NCI-H774 (cell line): ENCODE measurements around the gene GRIFIN.

Experiments
- DNase-seq: peaks from one replicate; lab custom pipeline; 2025; lab: John Stamatoyannopoulos, UW

Gene GRIFIN

GRCh38 chr7:2476298-2476697 lies at the start of gene GRIFIN:
GRIFIN (minus strand) TSS chr7:2476398; CDS start chr7:2476383, 15 bp downstream.
- DNase-seq, result no peak

- peak; percentile 49 for DNase-seq
Measured at GRCh38 chr7:2524808-2525657, 48.8 kb upstream of the GRIFIN start.

GRCh38 chr7:2523941-2524807 lies 48.0 kb upstream of the GRIFIN start:
- DNase-seq, result peak; percentile 98

- DNase-seq, result peak; percentile 63
Measured at GRCh38 chr7:2523461-2523936, 47.3 kb upstream of the GRIFIN start.

- DNase-seq, result peak; percentile 31
Measured at GRCh38 chr7:2522780-2523433, 46.7 kb upstream of the GRIFIN start.

- no peak for DNase-seq
Measured at GRCh38 chr7:2521952-2522591, 45.9 kb upstream of the GRIFIN start.

GRCh38 chr7:2521341-2521745 lies 45.1 kb upstream of the GRIFIN start:
- no peak for DNase-seq

- DNase-seq, result no peak
Measured at GRCh38 chr7:2520761-2521290, 44.6 kb upstream of the GRIFIN start.

GRCh38 chr7:2520131-2520760 lies 44.0 kb upstream of the GRIFIN start:
- no peak for DNase-seq

GRCh38 chr7:2519119-2519930 lies 43.1 kb upstream of the GRIFIN start, which contains the start of gene LFNG:
LFNG (plus strand) TSS chr7:2519774; CDS start chr7:2519862, 88 bp downstream.
- DNase-seq, result peak; percentile 89

GRCh38 chr7:2518737-2519118 lies 42.5 kb upstream of the GRIFIN start:
- DNase-seq, result no peak

- no peak for DNase-seq
Measured at GRCh38 chr7:2517678-2518507, 41.7 kb upstream of the GRIFIN start.

- DNase-seq, result no peak
Measured at GRCh38 chr7:2517026-2517425, 40.8 kb upstream of the GRIFIN start.

- DNase-seq, result no peak
Measured at GRCh38 chr7:2516194-2516555, 40.0 kb upstream of the GRIFIN start.

- no peak for DNase-seq
Measured at GRCh38 chr7:2515424-2516193, 39.4 kb upstream of the GRIFIN start.

- DNase-seq, result no peak
Measured at GRCh38 chr7:2514473-2515423, 38.5 kb upstream of the GRIFIN start.

- DNase-seq, result no peak
Measured at GRCh38 chr7:2513702-2514101, 37.5 kb upstream of the GRIFIN start.
